Fibroblast of skin of back (primary cell): Measurements from ENCODE around the gene C1QTNF3. TPM values are rescaled to one million over a fixed set of nuclear protein-coding genes. Genes with fewer than 3 reads are reported as not detected.
"Not testable (repeated sequence)": the region's sequence is repeated elsewhere in the genome, so short reads cannot be mapped to it uniquely, and the experiment has no call there.

Experiments used
- DNase-seq: peaks from one replicate; pipeline ENCODE4 v3.0.0-alpha.2; 2013
- polyA plus RNA-seq, 2 experiments: library from polyadenylated mRNA; unstranded; fragments of 120-200 nt; gene quantifications; one replicate each; pipeline ENCODE4 v1.2.1, GENCODE V29; 2013; ENCODE audit not compliant: insufficient read length in 2 of 2

Gene C1QTNF3
- polyA plus RNA-seq (2013, experiment 1 of 2; ENCODE audit: insufficient read length), result 1.1 TPM
- 2.1 TPM for polyA plus RNA-seq (2013, experiment 2 of 2; ENCODE audit: insufficient read length)

GRCh38 chr5:34043099-34043876 lies at the start of gene C1QTNF3:
Gene C1QTNF3 (minus strand): TSS chr5:34043213. CDS start chr5:34043125, 88 bp downstream.
- no peak for DNase-seq

- DNase-seq, result not testable (repeated sequence)
These were observed 48.0 kb upstream of the C1QTNF3 start for GRCh38 chr5:34091039-34091438.

GRCh38 chr5:34089802-34090201 lies 46.8 kb upstream of the C1QTNF3 start:
- peak; percentile 7 for DNase-seq

GRCh38 chr5:34087728-34088127 lies 44.7 kb upstream of the C1QTNF3 start:
- not testable (repeated sequence) for DNase-seq

GRCh38 chr5:34083898-34084297 lies 40.9 kb upstream of the C1QTNF3 start:
- DNase-seq, result not testable (repeated sequence)

- not testable (repeated sequence) for DNase-seq
These were observed 36.5 kb upstream of the C1QTNF3 start for GRCh38 chr5:34079505-34079904.

GRCh38 chr5:34077636-34078035 lies 34.6 kb upstream of the C1QTNF3 start:
- DNase-seq, result not testable (repeated sequence)

GRCh38 chr5:34076719-34077364 lies 33.8 kb upstream of the C1QTNF3 start:
- DNase-seq, result not testable (repeated sequence)

- not testable (repeated sequence) for DNase-seq
These were observed 31.5 kb upstream of the C1QTNF3 start for GRCh38 chr5:34074472-34074871.

GRCh38 chr5:34074071-34074470 lies 31.1 kb upstream of the C1QTNF3 start:
- DNase-seq, result not testable (repeated sequence)

GRCh38 chr5:34070626-34071025 lies 27.6 kb upstream of the C1QTNF3 start:
- DNase-seq, result not testable (repeated sequence)

GRCh38 chr5:34064656-34065055 lies 21.6 kb upstream of the C1QTNF3 start:
- no peak for DNase-seq

- no peak for DNase-seq
These were observed 19.4 kb upstream of the C1QTNF3 start for GRCh38 chr5:34062419-34062818.

- no peak for DNase-seq
These were observed 19.0 kb upstream of the C1QTNF3 start for GRCh38 chr5:34061993-34062392.

GRCh38 chr5:34059977-34060376 lies 17.0 kb upstream of the C1QTNF3 start:
- DNase-seq, result no peak

- no peak for DNase-seq
These were observed 15.5 kb upstream of the C1QTNF3 start for GRCh38 chr5:34058532-34058931.

GRCh38 chr5:34057569-34057968 lies 14.6 kb upstream of the C1QTNF3 start:
- DNase-seq, result no peak

GRCh38 chr5:34057118-34057517 lies 14.1 kb upstream of the C1QTNF3 start:
- no peak for DNase-seq

- DNase-seq, result no peak
These were observed 12.7 kb upstream of the C1QTNF3 start for GRCh38 chr5:34055667-34056066.

- DNase-seq, result no peak
These were observed 11.4 kb upstream of the C1QTNF3 start for GRCh38 chr5:34054400-34054729.

- no peak for DNase-seq
These were observed 10.8 kb upstream of the C1QTNF3 start for GRCh38 chr5:34053571-34054399.

GRCh38 chr5:34053133-34053532 lies 10.1 kb upstream of the C1QTNF3 start:
- DNase-seq, result peak; percentile 96

- no peak for DNase-seq
These were observed 8.5 kb upstream of the C1QTNF3 start for GRCh38 chr5:34051374-34051980.
